PC-3 (cell line): ENCODE results near the gene RNF138. TPM values are rescaled to one million over a fixed set of nuclear protein-coding genes. Genes with fewer than 3 reads are reported as not detected.

ENCODE experiments used
- ATAC-seq: fragments of 200-7000 bp; cut with Tn5 transposase; 2 replicates; pipeline ENCODE4 v1.9.1; 2020; ENCODE audit warnings: mild to moderate bottlenecking, moderate library complexity
- BruUV-seq: library from RNA; stranded (reverse); fragments of 400-500 nt; replicated peaks from 2 replicates; lab custom pipeline; 2021; lab: Mats Ljungman, UMichigan
- CTCF ChIA-PET: fragments of 300-600 bp; sonication (Branson Sonifier 250); formaldehyde crosslinking; loops from one replicate; lab custom pipeline; 2022; ENCODE audit warnings: antibody characterized with exemption; lab: Charles Lee
- POLR2A ChIA-PET: fragments of 300-600 bp; sonication (Branson Sonifier 250); formaldehyde crosslinking; loops from one replicate; lab custom pipeline; 2022; ENCODE audit warnings: antibody characterized with exemption; ENCODE audit not compliant: unreplicated experiment; lab: Charles Lee
- DNase-seq: peaks from one replicate; pipeline ENCODE4 v3.0.0-alpha.2; 2015
- H2AFZ ChIP-seq: fragments of 300-600 bp; sonication (generic); 2 replicates; pipeline ENCODE4 v1.6.0; 2016; ENCODE audit warnings: antibody characterized with exemption, low read length
- H3F3A ChIP-seq: fragments of 300-600 bp; sonication (generic); one replicate; pipeline ENCODE4 v1.6.0; 2017; ENCODE audit warnings: antibody characterized with exemption, low read length, control low read depth, mild to moderate bottlenecking; ENCODE audit not compliant: unreplicated experiment
- H3K27ac ChIP-seq: fragments of 300-600 bp; sonication (generic); 2 replicates; pipeline ENCODE4 v1.5.1; 2016; ENCODE audit warnings: mild to moderate bottlenecking, low read length
- H3K27me3 ChIP-seq: fragments of 300-600 bp; sonication (generic); 2 replicates; pipeline ENCODE4 v1.6.1; 2016; ENCODE audit warnings: low read length, mixed read lengths
- H3K36me3 ChIP-seq: fragments of 300-600 bp; sonication (generic); 2 replicates; pipeline ENCODE4 v1.6.1; 2016; ENCODE audit warnings: low read depth, mixed run types, low read length, mixed read lengths
- H3K4me1 ChIP-seq: fragments of 300-600 bp; sonication (generic); 2 replicates; pipeline ENCODE4 v1.5.1; 2016; ENCODE audit warnings: low read length; ENCODE audit not compliant: insufficient read depth
- H3K4me2 ChIP-seq: fragments of 300-600 bp; sonication (generic); 2 replicates; pipeline ENCODE4 v1.6.0; 2016; ENCODE audit warnings: low read length
- H3K4me3 ChIP-seq: fragments of 300-600 bp; sonication (generic); 2 replicates; pipeline ENCODE4 v1.5.1; 2016; ENCODE audit warnings: mild to moderate bottlenecking, low read length, mixed read lengths
- H3K79me2 ChIP-seq: fragments of 300-600 bp; sonication (generic); 2 replicates; pipeline ENCODE4 v1.6.1; 2017; ENCODE audit warnings: low read length, mixed read lengths
- H3K9ac ChIP-seq: fragments of 300-600 bp; sonication (generic); 2 replicates; pipeline ENCODE4 v1.6.0; 2016; ENCODE audit warnings: mild to moderate bottlenecking, low read length
- H3K9me2 ChIP-seq: fragments of 300-600 bp; sonication (generic); replicated peaks from 2 replicates; pipeline ENCODE4 v1.6.1; 2016; ENCODE audit warnings: mixed run types, low read length, mixed read lengths
- H3K9me3 ChIP-seq: fragments of 300-600 bp; sonication (generic); 2 replicates; pipeline ENCODE4 v1.6.1; 2016; ENCODE audit warnings: low read length, mixed read lengths
- H4K20me1 ChIP-seq: fragments of 300-600 bp; sonication (generic); 2 replicates; pipeline ENCODE4 v1.6.1; 2016; ENCODE audit warnings: low read length, mixed read lengths
- CTCF ChIP-seq: fragments of 300-600 bp; sonication (generic); conservative IDR thresholded peaks from 2 replicates; pipeline ENCODE4 v1.5.1; 2017; ENCODE audit warnings: antibody characterized with exemption, low read depth, mild to moderate bottlenecking, low read length
- EZH2 ChIP-seq: fragments of 300-600 bp; sonication (generic); IDR thresholded peaks from one replicate; pipeline ENCODE4 v1.6.1; 2017; ENCODE audit warnings: antibody characterized with exemption, mild to moderate bottlenecking, low read length; ENCODE audit not compliant: unreplicated experiment
- EZH2phosphoT487 ChIP-seq: fragments of 300-600 bp; sonication (generic); IDR thresholded peaks from 2 replicates; pipeline ENCODE4 v1.6.1; 2018; ENCODE audit warnings: mild to moderate bottlenecking, antibody characterized with exemption, low read length, borderline replicate concordance
- intact Hi-C: fragments of 100-400 bp; cut with micrococcal nuclease; formaldehyde crosslinking; loops from 2 replicates; pipeline ENCODE4 v1.9.0; 2023
- total RNA-seq: library from RNA; depleted of rRNA; stranded (reverse); fragments of >200 nt; gene quantifications from 2 replicates; pipeline ENCODE4 v1.2.3, GENCODE V29; 2014

RNF138 gene
- total RNA-seq, 1 experiment from 2014 or later: 15.3 TPM

DNA sequence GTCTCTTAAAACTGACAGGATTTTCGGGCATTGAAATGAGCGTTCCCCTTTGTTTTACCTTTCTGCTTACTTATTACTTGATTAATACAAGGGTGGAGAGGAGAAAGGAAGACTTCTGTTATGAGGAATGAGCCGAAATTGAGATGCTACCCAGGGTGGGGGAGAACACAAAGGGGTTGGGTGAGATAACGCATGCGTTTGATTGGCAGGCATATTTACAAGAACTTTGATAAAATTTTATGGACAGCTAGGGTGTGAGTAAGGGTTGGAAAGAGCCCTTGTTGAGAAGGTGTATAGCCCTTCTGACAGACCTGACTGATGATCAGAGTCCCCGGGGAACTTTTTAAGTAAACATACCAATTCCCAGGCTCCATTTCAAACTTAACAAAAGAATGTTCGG is 1.8 kb downstream of the RNF138 start:
- Histone ChIP-seq H3K27me3 (no peaks in the 10 kb centered on the region), H3K4me1 (peaks cover 3% of the 10 kb centered on the region; the same call in 1 of the 2 replicates), H4K20me1 (peaks cover 4% of the 10 kb centered on the region), H3K9ac (peak overlapping the region; percentile 73), H2AFZ (peak overlapping the region; percentile 45; the same call in 1 of the 2 replicates), H3K4me2 (peak overlapping the region; percentile 90), H3K9me3 (no peaks in the 10 kb centered on the region), H3F3A (no peaks in the 10 kb centered on the region), H3K79me2 (peaks cover 58% of the 10 kb centered on the region), H3K27ac (0 out of 2 replicates have a peak overlapping the region, but pooled peaks have one; percentile 11), H3K4me3 (peak overlapping the region; percentile 82), H3K9me2 (no peaks in the 10 kb centered on the region), H3K36me3 (no peaks in the 10 kb centered on the region)
- no TSS peak for BruUV-seq
- TF ChIP-seq EZH2phosphoT487 (no peak), CTCF (no peak), EZH2 (no peak)
- ChIA-PET CTCF (no interaction called here), POLR2A (no interaction called here)
- DNase-seq: peak; percentile 3
- ATAC-seq: no peak
- intact Hi-C loops: no loop called here

DNA sequence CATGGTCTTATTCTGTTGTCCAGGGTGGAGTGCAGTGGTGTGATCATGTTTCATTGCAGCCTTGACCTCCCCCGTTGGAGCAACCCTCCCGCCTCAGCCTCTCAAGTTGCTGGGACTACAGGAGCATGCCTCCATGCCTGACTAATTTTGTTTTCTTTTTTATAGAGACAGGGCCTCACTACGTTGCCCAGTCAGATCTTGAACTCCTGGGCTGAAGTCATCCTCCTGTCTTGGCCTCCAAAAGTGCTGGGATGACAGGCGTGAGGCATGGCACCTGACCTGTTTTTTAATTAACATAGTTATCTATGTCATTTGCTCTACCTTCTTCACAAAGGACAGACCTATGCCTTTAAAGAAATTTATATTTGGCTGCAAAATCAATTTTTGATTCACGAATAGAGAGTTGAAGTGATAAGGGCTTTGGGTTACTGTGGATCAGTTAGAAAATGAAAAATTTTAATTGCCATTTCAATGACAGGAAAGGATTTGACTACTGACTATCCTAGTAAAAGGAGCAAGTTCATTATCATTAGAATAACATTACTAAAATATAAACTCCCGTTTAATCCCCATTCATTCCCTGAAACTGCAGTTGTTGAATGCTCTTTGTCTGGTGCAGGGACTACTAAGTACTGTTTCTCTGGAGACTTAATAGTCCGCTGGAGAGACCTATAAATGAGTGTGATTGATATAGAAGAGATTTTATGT is 3.7 kb downstream of the RNF138 start:
- H3K79me2 ChIP-seq: peaks cover 71% of the 10 kb centered on the region
- BruUV-seq: no TSS peak
- no peaks in the 10 kb centered on the region for H3K9me3 ChIP-seq
- H2AFZ ChIP-seq: no peak overlapping the region
- H3K36me3 ChIP-seq: no peaks in the 10 kb centered on the region
- TF ChIP-seq EZH2 (no peak), CTCF (no peak), EZH2phosphoT487 (no peak)
- H3K4me2 ChIP-seq: no peak overlapping the region
- peaks cover 4% of the 10 kb centered on the region for H4K20me1 ChIP-seq
- no peaks in the 10 kb centered on the region for H3K27me3 ChIP-seq
- DNase-seq (no peak), ATAC-seq (no peak)
- intact Hi-C loops: no loop called here
- no peak overlapping the region for H3K9ac ChIP-seq
- no peak overlapping the region for H3K27ac ChIP-seq
- H3K9me2 ChIP-seq: no peaks in the 10 kb centered on the region
- H3K4me1 ChIP-seq: peaks cover 3% of the 10 kb centered on the region; the same call in 1 of the 2 replicates
- H3K4me3 ChIP-seq: no peak overlapping the region
- no peaks in the 10 kb centered on the region for H3F3A ChIP-seq
- ChIA-PET CTCF (no interaction called here), POLR2A (no interaction called here)

- intact Hi-C loops: no loop called here
- Histone ChIP-seq H3K4me3 (no peak overlapping the region), H3K9me2 (no peaks in the 10 kb centered on the region), H3K36me3 (no peaks in the 10 kb centered on the region), H4K20me1 (peaks cover 4% of the 10 kb centered on the region), H3K79me2 (peaks cover 74% of the 10 kb centered on the region), H3F3A (no peaks in the 10 kb centered on the region), H3K4me2 (no peak overlapping the region), H3K9ac (no peak overlapping the region), H3K9me3 (no peaks in the 10 kb centered on the region), H3K27me3 (no peaks in the 10 kb centered on the region), H3K27ac (no peak overlapping the region), H2AFZ (no peak overlapping the region), H3K4me1 (peaks cover 3% of the 10 kb centered on the region; the same call in 1 of the 2 replicates)
- ChIA-PET CTCF (no interaction called here), POLR2A (no interaction called here)
- ATAC-seq (no peak), DNase-seq (no peak)
- BruUV-seq: no TSS peak
- TF ChIP-seq EZH2phosphoT487 (no peak), EZH2 (no peak), CTCF (no peak)
Measured at GRCh38 chr18:32095900-32096229, 4.2 kb downstream of the RNF138 start.
